GM11168 (cell line): ENCODE data around the gene CNOT10.

Experiments
- in situ Hi-C: fragments of 300-500 bp; cut with MboI; formaldehyde crosslinking; loops from one replicate; pipeline ENCODE4 v1.12.0; 2022; ENCODE audit warnings: low sequenced_read_pairs; ENCODE audit not compliant: unreplicated experiment

CNOT10 gene

GRCh38 chr3:32815841-32816438 is 131.0 kb downstream of the CNOT10 start:
- in situ Hi-C loops: no loop called here

- in situ Hi-C loops: no loop called here
Observed at GRCh38 chr3:32816439-32817256, 131.7 kb downstream of the CNOT10 start.

- in situ Hi-C loops: no loop called here
Observed at GRCh38 chr3:32817257-32817557, 132.2 kb downstream of the CNOT10 start.

DNA sequence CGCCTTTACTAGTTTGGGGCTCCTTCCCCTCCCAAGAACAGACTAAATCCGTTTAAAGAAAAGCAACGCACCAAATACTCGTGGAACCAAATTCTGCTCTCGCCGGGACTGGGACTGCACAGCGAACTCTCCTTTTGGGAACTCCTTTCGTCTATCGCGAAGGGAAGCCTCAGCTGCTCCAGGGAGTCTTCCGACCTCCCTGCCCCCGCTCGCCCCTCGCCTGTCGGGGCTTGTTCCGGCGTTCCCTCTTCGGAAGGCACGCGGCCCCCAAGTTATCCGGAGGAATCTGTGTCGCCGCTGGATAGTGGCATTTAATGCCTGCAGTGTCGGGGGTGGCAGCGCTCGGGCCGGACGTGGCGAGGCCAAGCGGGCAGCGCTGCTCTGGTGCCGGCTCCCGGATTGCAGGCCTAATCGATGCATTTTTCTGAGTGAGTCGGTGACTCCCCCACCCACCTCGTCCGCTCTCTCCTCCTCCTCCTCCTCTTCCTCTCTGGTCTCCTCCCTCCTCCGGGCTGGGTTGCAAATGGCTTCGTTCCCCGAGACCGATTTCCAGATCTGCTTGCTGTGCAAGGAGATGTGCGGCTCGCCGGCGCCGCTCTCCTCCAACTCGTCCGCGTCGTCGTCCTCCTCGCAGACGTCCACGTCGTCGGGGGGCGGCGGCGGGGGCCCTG is 132.7 kb downstream of the CNOT10 start, which contains the start of gene TRIM71:
Gene TRIM71, plus strand, starts transcription at position 440 of the 671 bp plus-strand sequence. Its CDS starts 84 bp downstream, at position 524.
- in situ Hi-C loops: no loop called here

DNA sequence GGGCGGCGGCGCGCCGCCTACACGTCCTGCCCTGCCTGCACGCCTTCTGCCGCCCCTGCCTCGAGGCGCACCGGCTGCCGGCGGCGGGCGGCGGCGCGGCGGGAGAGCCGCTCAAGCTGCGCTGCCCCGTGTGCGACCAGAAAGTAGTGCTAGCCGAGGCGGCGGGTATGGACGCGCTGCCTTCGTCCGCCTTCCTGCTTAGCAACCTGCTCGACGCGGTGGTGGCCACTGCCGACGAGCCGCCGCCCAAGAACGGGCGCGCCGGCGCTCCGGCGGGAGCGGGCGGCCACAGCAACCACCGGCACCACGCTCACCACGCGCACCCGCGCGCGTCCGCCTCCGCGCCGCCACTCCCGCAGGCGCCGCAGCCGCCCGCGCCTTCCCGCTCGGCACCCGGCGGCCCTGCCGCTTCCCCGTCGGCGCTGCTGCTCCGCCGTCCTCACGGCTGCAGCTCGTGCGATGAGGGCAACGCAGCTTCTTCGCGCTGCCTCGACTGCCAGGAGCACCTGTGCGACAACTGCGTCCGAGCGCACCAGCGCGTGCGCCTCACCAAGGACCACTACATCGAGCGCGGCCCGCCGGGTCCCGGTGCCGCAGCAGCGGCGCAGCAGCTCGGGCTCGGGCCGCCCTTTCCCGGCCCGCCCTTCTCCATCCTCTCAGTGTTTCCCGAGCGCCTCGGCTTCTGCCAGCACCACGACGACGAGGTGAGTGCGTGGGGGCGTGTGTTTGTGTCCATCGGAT is 133.4 kb downstream of the CNOT10 start:
- in situ Hi-C loops: no loop called here

GRCh38 chr3:32818970-32819511 is 134.1 kb downstream of the CNOT10 start:
- in situ Hi-C loops: no loop called here

DNA sequence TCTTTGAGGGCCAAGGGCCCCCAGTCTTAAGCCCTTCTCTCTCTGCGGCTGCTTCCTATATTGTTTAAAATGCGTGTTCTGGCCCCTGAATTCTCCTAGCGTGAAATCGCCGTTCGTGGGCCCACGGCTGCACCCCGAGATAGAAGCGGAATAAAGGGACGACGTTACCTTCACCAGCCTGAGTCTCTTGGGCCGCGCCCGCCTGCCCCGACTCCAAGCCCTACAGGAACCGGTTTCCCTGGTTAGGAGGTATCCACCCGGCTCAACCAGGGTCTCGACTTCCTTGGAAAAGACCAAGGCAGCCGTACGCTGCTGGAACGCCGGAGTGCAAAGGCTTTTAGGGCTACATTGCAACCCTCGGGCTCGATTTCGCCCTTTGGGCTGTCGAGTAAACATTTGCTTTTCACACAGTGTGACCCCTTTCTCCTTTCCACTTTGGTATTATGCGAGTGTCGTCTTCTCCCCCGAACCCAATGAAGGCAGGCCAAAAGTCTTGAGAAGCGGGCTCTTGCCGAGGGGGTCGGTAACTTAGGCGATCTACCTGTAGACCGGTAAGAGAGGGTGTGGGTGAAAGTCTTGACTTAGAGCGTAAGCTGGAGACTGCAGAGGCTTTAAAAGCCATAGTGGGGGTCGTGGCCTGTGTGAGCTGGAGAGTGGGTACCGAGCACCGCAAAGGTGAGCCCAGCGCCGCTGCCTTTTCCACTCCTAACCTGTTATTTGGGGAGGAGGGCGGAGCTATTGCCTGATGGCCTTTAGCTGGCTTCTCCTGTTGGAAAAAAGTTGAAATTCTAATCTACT is 134.8 kb downstream of the CNOT10 start:
- in situ Hi-C loops: no loop called here

DNA sequence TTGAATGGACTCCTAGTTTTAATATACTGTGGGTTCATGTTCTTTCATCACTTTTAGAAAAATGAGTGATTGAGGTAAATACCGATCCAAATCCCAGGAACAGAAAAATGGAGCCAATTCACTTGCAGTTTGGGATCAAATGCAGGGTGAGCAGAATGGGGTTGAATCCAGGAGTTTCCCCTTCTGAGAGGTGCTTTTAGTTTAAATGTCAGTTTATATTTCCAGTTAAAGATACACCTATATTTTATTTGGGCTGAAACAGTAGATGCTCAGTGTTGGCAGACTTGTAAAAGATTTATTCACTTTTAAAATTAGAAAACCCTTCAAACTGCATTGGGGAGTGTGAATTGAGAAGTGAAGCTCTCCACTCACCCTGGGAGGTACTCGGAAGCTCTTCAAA is 135.4 kb downstream of the CNOT10 start:
- in situ Hi-C loops: no loop called here

DNA sequence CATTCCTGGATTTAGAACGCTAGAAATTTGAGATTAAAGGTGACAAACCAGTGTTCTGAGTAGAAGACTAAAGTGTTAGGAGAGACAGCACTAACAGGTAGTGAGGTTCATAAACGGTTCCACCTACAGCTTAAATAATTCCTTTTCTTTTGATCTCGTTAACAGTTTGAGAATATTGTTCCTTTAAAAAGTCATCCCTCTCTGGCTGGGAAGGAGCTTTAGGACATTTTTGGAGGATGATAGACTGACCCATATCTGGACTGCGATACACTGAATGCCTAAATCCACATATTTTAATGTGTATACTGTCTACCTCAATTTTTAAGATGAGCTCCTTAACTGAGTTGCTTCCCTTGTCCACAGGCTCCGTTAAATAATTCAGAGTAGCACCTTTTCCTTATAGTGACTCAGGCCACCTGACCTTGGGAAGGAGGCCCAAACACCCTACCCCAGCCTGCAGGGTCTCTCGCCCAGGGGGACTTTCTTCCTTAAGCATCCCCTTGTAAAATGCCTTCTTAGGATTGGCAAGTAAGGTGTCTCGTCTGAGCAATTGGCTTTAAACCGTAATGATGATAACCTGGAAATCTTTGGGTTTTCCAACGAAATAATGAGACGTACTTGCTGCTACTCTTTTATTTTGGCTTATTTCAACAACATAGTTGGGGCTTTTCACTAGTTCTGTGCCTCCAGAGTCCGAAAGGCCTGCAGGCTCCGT is 136.1 kb downstream of the CNOT10 start:
- in situ Hi-C loops: no loop called here

DNA sequence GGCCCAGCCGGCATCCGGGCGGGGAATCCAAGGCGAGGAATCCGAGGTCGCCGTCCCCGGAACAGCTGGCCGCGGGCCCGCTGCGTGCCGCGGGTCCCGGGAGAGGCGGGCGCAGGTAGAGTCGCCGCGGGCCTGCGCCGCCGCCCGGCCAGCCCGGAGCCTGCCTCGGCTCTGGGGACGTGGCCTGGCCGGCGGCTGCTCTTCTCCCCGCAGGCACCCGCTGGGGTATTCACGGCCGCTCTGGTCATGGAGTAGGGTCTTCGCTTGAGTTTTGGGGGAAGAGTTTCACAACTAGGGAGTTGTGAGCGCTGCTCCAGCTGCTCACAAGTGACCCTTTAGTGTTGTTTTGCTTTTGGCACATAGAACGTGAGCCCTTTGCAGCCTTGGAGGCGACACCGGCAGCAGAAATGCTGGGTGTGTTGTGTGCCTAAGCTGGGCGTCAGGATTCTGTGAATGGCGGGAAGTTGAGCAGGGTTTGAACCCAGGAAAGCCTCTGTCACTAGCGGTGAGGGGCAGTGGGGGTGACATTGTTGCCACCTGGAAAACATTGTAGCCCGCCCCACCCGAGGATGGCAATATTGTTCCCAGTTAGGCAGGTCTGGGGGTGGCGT is 136.8 kb downstream of the CNOT10 start:
- in situ Hi-C loops: no loop called here

DNA sequence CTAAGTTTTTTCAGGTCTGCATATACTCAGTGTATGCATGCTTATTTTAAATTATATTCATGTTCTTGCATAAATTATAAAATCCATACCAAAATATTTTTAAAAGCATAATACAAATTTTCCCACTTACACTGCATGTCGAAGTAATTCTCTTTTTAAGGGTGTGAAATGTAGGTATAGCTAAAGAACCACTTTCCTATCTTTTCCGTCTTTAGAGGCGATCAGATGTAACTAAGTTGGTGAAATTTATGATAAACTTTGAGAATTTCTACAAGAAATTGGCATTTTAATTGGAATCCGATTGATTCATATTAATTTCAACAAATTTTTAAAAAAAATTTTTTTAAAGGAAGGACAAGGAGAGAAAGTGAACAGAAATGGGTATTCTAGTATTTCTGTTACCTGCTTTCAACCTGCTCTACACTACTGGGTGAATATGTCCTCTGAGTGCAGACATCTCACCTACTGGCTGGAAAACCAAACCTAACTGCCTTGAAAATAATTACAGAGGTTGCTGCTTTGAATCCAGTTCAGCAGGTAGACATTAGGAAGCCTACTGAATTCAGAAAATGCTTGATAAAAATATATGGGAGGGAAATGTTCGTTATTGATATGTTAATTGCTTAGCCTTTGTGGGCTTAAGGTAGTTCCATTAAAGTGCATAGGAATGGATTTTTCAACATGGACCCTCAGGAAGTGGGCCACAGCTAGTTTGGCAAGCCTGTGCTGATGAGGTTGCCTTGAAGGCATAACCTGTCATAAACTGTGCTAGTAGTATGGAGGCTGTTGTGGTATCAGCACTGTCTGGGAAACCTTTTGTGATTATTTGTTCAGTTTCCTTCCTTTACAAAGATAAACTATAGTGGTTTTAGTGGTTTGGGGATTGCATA is 137.9 kb downstream of the CNOT10 start:
- in situ Hi-C loops: no loop called here
